H1 (cell line): ENCODE results near the gene INAVA. TPM values are rescaled to one million over a fixed set of nuclear protein-coding genes. Genes with fewer than 3 reads are reported as not detected.

Source experiments
- CTCF ChIA-PET: fragments of 300-600 bp; sonication (Branson Sonifier 250); formaldehyde crosslinking; loops from one replicate; lab custom pipeline; 2021; ENCODE audit not compliant: partially characterized antibody; lab: Charles Lee
- POLR2A ChIA-PET: fragments of 300-600 bp; sonication (Branson Sonifier 250); formaldehyde crosslinking; loops from one replicate; lab custom pipeline; 2021; ENCODE audit warnings: inconsistent platforms; ENCODE audit not compliant: partially characterized antibody; lab: Charles Lee
- DNase-seq, 2 experiments: peaks; one replicate each; pipeline versions ENCODE4 v3.0.0 to v3.0.0-alpha.2; 2010 to 2022; ENCODE audit warnings: low spot score in 2 of 2, low read depth in 1 of 2, mixed read lengths in 1 of 2
- FAIRE-seq: peaks from 2 replicates; lab custom pipeline; 2011; peaks lifted over from hg19 to GRCh38; lab: Jason Lieb, UNC
- H2AFZ ChIP-seq: 2 replicates; pipeline ENCODE4 v1.8.1; 2012; ENCODE audit warnings: low read length, inconsistent platforms
- H2AK5ac ChIP-seq: 2 replicates; pipeline ENCODE4 v1.6.1; 2013; ENCODE audit warnings: low read depth, low read length
- H2BK120ac ChIP-seq: replicated peaks from 2 replicates; pipeline ENCODE3; 2013; ENCODE audit warnings: low read depth, low read length, inconsistent platforms
- H2BK12ac ChIP-seq: 2 replicates; pipeline ENCODE4 v1.6.1; 2013; ENCODE audit warnings: low read depth, low read length
- H2BK15ac ChIP-seq: 2 replicates; pipeline ENCODE4 v1.6.1; 2013; ENCODE audit warnings: low read length
- H2BK20ac ChIP-seq: 2 replicates; pipeline ENCODE4 v1.6.1; 2013; ENCODE audit warnings: low read length
- H2BK5ac ChIP-seq: 2 replicates; pipeline ENCODE4 v1.6.1; 2013; ENCODE audit warnings: low read depth, low read length
- H3K14ac ChIP-seq: 2 replicates; pipeline ENCODE4 v1.6.1; 2013; ENCODE audit warnings: inconsistent platforms; ENCODE audit not compliant: insufficient read length
- H3K18ac ChIP-seq: 2 replicates; pipeline ENCODE4 v1.6.1; 2013; ENCODE audit warnings: low read length; ENCODE audit errors: extremely low read depth
- H3K23ac ChIP-seq: 2 replicates; pipeline ENCODE4 v1.6.1; 2013; ENCODE audit warnings: inconsistent platforms; ENCODE audit not compliant: insufficient read length
- H3K23me2 ChIP-seq: 2 replicates; pipeline ENCODE4 v1.6.1; 2013; ENCODE audit warnings: low read depth, low read length
- H3K27ac ChIP-seq: 2 replicates; pipeline ENCODE4 v1.6.1; 2011; ENCODE audit warnings: low read depth, low read length, inconsistent platforms
- H3K27me3 ChIP-seq, 4 experiments: replicated peaks in 1 of 4; 1 replicate in 1 of 4; 2 replicates in 3 of 4; pipeline versions ENCODE4 v1.6.1 to v1.8.1; 2011 to 2013; ENCODE audit warnings: low read length in 3 of 4, mild to moderate bottlenecking in 3 of 4, inconsistent platforms in 2 of 4, mixed read lengths in 2 of 4, moderate library complexity in 1 of 4; ENCODE audit not compliant: control insufficient read depth in 3 of 4, insufficient read depth in 3 of 4; ENCODE audit errors: extremely low read depth in 1 of 4
- H3K36me3 ChIP-seq, 4 experiments: 2 replicates each; pipeline versions ENCODE4 v1.6.1 to v1.8.1; 2011 to 2013; ENCODE audit warnings: mild to moderate bottlenecking in 4 of 4, low read length in 3 of 4, moderate library complexity in 2 of 4, control low read depth in 1 of 4, inconsistent platforms in 1 of 4; ENCODE audit not compliant: insufficient read depth in 4 of 4, control insufficient read depth in 2 of 4
- H3K4ac ChIP-seq: replicated peaks from 2 replicates; pipeline ENCODE3; 2013; ENCODE audit warnings: low read length, low read depth, mixed read lengths, inconsistent platforms; ENCODE audit not compliant: insufficient read length
- H3K4me1 ChIP-seq, 4 experiments: replicated peaks in 1 of 4; 1 replicate in 1 of 4; 2 replicates in 3 of 4; pipeline versions ENCODE4 v1.6.1 to v1.8.1; 2011 to 2013; ENCODE audit warnings: low read length in 3 of 4, inconsistent platforms in 2 of 4, mixed read lengths in 1 of 4; ENCODE audit not compliant: insufficient read depth in 4 of 4, control insufficient read depth in 3 of 4
- H3K4me2 ChIP-seq, 2 experiments: 2 replicates each; pipeline versions ENCODE4 v1.6.1 to v1.8.1; 2011 to 2013; ENCODE audit warnings: low read depth in 2 of 2, low read length in 2 of 2, control low read depth in 1 of 2, inconsistent platforms in 1 of 2, mild to moderate bottlenecking in 1 of 2; ENCODE audit not compliant: insufficient read depth in 1 of 2
- H3K4me3 ChIP-seq, 4 experiments: fragments of 200-600, 300-600 bp in 1 of 4; sonication (generic), shearing (Covaris generic), sonication (Bioruptor Twin) in 1 of 4; 2 replicates each; pipeline versions ENCODE4 v1.5.1 to v1.8.1; 2011 to 2016; ENCODE audit warnings: low read length in 4 of 4, low read depth in 3 of 4, control low read depth in 2 of 4, inconsistent platforms in 2 of 4, mild to moderate bottlenecking in 2 of 4, mixed read lengths in 1 of 4, moderate library complexity in 1 of 4; ENCODE audit not compliant: insufficient read depth in 2 of 4; ENCODE audit errors: extremely low read depth in 1 of 4
- H3K56ac ChIP-seq: replicated peaks from 2 replicates; pipeline ENCODE3; 2013; ENCODE audit warnings: low read depth, mild to moderate bottlenecking, mixed read lengths, low read length, inconsistent platforms; ENCODE audit not compliant: insufficient read length
- H3K79me1 ChIP-seq: 2 replicates; pipeline ENCODE4 v1.6.1; 2013; ENCODE audit warnings: low read depth, low read length, control low read depth
- H3K79me2 ChIP-seq, 2 experiments: 2 replicates each; pipeline versions ENCODE4 v1.6.1 to v1.8.1; 2012 to 2013; ENCODE audit warnings: low read length in 2 of 2, mild to moderate bottlenecking in 2 of 2, inconsistent platforms in 1 of 2; ENCODE audit not compliant: insufficient read depth in 2 of 2, control insufficient read depth in 1 of 2
- H3K9ac ChIP-seq, 4 experiments: replicated peaks in 1 of 4; 1 replicate in 1 of 4; 2 replicates in 3 of 4; pipeline versions ENCODE4 v1.6.1 to v1.8.1; 2011 to 2013; ENCODE audit warnings: low read depth in 3 of 4, low read length in 3 of 4, control low read depth in 2 of 4, mild to moderate bottlenecking in 2 of 4, moderate library complexity in 2 of 4, inconsistent platforms in 1 of 4; ENCODE audit errors: extremely low read depth in 1 of 4
- H3K9me3 ChIP-seq, 2 experiments: 2 replicates each; pipeline versions ENCODE4 v1.6.1 to v1.8.1; 2012 to 2013; ENCODE audit warnings: mild to moderate bottlenecking in 2 of 2, moderate library complexity in 2 of 2, control low read depth in 1 of 2, inconsistent platforms in 1 of 2, low read depth in 1 of 2, low read length in 1 of 2, mixed read lengths in 1 of 2; ENCODE audit not compliant: insufficient read depth in 2 of 2
- H4K20me1 ChIP-seq, 2 experiments: replicated peaks in 1 of 2; 2 replicates each; pipeline versions ENCODE3 to v1.8.1; 2011 to 2013; ENCODE audit warnings: inconsistent platforms in 2 of 2, low read length in 2 of 2, mild to moderate bottlenecking in 1 of 2; ENCODE audit not compliant: insufficient read depth in 2 of 2, control insufficient read depth in 1 of 2
- H4K5ac ChIP-seq: 2 replicates; pipeline ENCODE4 v1.6.1; 2013; ENCODE audit warnings: low read length, low read depth, mixed read lengths, inconsistent platforms; ENCODE audit not compliant: insufficient read length
- H4K8ac ChIP-seq: 2 replicates; pipeline ENCODE4 v1.8.0; 2013; ENCODE audit warnings: mild to moderate bottlenecking, moderate library complexity, low read length, inconsistent platforms; ENCODE audit not compliant: insufficient read depth; ENCODE audit errors: extremely low read depth
- H4K91ac ChIP-seq: replicated peaks from 2 replicates; pipeline ENCODE3; 2013; ENCODE audit warnings: low read length, mixed read lengths, inconsistent platforms; ENCODE audit not compliant: insufficient read length
- CEBPB ChIP-seq: IDR thresholded peaks from 2 replicates; pipeline ENCODE4 v1.6.1; 2012; ENCODE audit warnings: low read depth, low read length
- TBP ChIP-seq: IDR thresholded peaks from 2 replicates; pipeline ENCODE4 v1.6.1; 2011; ENCODE audit warnings: low read depth, low read length, improper control_type of control experiment
- WGBS, 2 experiments: shearing (Covaris generic) in 1 of 2; methylation state at CpG; one replicate each; pipeline versions ENCODE4 v1.1.6 to v1.1.7; 2013 to 2015; ENCODE audit warnings: low lambda C conversion rate in 2 of 2, mixed read lengths in 2 of 2, inconsistent platforms in 1 of 2, low coverage in 1 of 2, missing lambda C conversion rate in 1 of 2; ENCODE audit not compliant: insufficient replicate concordance in 2 of 2, insufficient coverage in 1 of 2, insufficient read length in 1 of 2; ENCODE audit errors: extremely low coverage in 1 of 2, missing lambda C conversion rate in 1 of 2; 5-methylcytosine and 5-hydroxymethylcytosine counted together
- polyA plus RNA-seq, 7 experiments: library from polyadenylated mRNA; depleted of rRNA in 3 of 7; stranded (reverse) in 5 of 7; unstranded in 2 of 7; fragments of >200 nt in 5 of 7; fragments of 200-250 nt in 2 of 7; gene quantifications; 1 replicate in 5 of 7; 2 replicates in 1 of 7; 4 replicates in 1 of 7; pipeline versions ENCODE4 v1.2.1 to v1.2.3, GENCODE V29; 2011 to 2013; ENCODE audit warnings: missing spikeins in 2 of 7, mixed read lengths in 2 of 7
- total RNA-seq: library from RNA; stranded (reverse); fragmentation: NEBNext Ultra II Directional; extraction: Animal tissue kit (Norgen Biotek cat#: 25700); gene quantifications from 2 replicates; pipeline ENCODE4 v1.2.1, GENCODE V29; 2021

INAVA gene
- total and polyA plus RNA-seq, 2 of the 8 experiments (the other 6 are each of a cell fraction or from before 2014, with no cell fraction given) = 46.8 to 49.3 TPM

- peaks cover 22 to 53% (median 43%) of the 10 kb centered on the region in 4 experiments; a peak in 7 of 8 replicates for H3K36me3 ChIP-seq
- no peak overlapping the region for H2BK5ac ChIP-seq
- peaks cover 0 to 5% of the 10 kb centered on the region in 2 experiments for H4K20me1 ChIP-seq
- H3K4me1 ChIP-seq = peaks cover 0 to 6% (median 3%) of the 10 kb centered on the region in 4 experiments; a peak in 3 of 7 replicates
- H3K4me3 ChIP-seq = no peak overlapping the region
- H3K23me2 ChIP-seq = no peaks in the 10 kb centered on the region
- FAIRE-seq = no peak
- no peaks in the 10 kb centered on the region for H3K79me2 ChIP-seq
- 89% methylated on average over 13 of the region's 13 CpGs; no CpG with 5 or more reads in 1 of the 2 experiments for WGBS, 2 experiments
- no peak overlapping the region for H2BK12ac ChIP-seq
- no peaks in the 10 kb centered on the region for H3K79me1 ChIP-seq
- H3K56ac ChIP-seq = no peak overlapping the region
- no peaks in the 10 kb centered on the region for H3K9me3 ChIP-seq
- no peak for TF ChIP-seq CEBPB
- TF ChIP-seq TBP = no peak
- POLR2A ChIA-PET = interaction anchor here (0.9 to 15.2 kb wide), 4 partner anchors 9 to 20 kb away, joined by 3 to 208 read pairs (median 12); partner anchors contain the start of gene INAVA
- H3K4me2 ChIP-seq = no peak overlapping the region
- H4K8ac ChIP-seq = no peak overlapping the region
- H2BK15ac ChIP-seq = no peak overlapping the region
- DNase-seq = no peak
- H3K23ac ChIP-seq = no peak overlapping the region
- no peak overlapping the region for H3K14ac ChIP-seq
- H4K5ac ChIP-seq = no peak overlapping the region
- H2AFZ ChIP-seq = no peak overlapping the region
- no peak overlapping the region for H4K91ac ChIP-seq
- CTCF ChIA-PET = interaction anchor here (1.3 kb wide), 1 partner anchor 24 kb away, joined by 4 read pairs; no protein-coding TSS in a partner anchor
- no peak overlapping the region for H3K9ac ChIP-seq
- H3K18ac ChIP-seq = no peak overlapping the region
- H2BK20ac ChIP-seq = no peak overlapping the region
- no peak overlapping the region for H2AK5ac ChIP-seq
- H3K4ac ChIP-seq = no peak overlapping the region
- H3K27ac ChIP-seq = no peak overlapping the region
- no peaks in the 10 kb centered on the region for H3K27me3 ChIP-seq
- no peak overlapping the region for H2BK120ac ChIP-seq
Observed at GRCh38 chr1:200912737-200913407, 18.2 kb downstream of the INAVA start.
